OCI-LY7 (cell line): ENCODE results near the gene WDR41. TPM values are rescaled to one million over a fixed set of nuclear protein-coding genes. Genes with fewer than 3 reads are reported as not detected.

Experiments
- BruUV-seq: library from RNA; stranded (reverse); fragments of 400-500 nt; replicated peaks from 2 replicates; lab custom pipeline; 2021; lab: Mats Ljungman, UMichigan
- CTCF ChIA-PET: fragments of 300-600 bp; sonication (Branson Sonifier 250); formaldehyde crosslinking; loops from one replicate; lab custom pipeline; 2022; ENCODE audit warnings: antibody characterized with exemption; ENCODE audit not compliant: unreplicated experiment; lab: Charles Lee
- POLR2A ChIA-PET: fragments of 300-600 bp; sonication (Branson Sonifier 250); formaldehyde crosslinking; loops from one replicate; lab custom pipeline; 2022; ENCODE audit warnings: antibody characterized with exemption; lab: Charles Lee
- DNase-seq: peaks from one replicate; pipeline ENCODE4 v3.0.0-alpha.2; 2015; ENCODE audit warnings: low spot score
- H2AFZ ChIP-seq: fragments of 200-600 bp; sonication (generic), shearing (Covaris generic); 2 replicates; pipeline ENCODE4 v1.6.1; 2014; ENCODE audit warnings: mild to moderate bottlenecking, antibody characterized with exemption, low read length, moderate library complexity
- H3K27ac ChIP-seq: fragments of 200-600 bp; sonication (generic); 2 replicates; pipeline ENCODE4 v1.5.1; 2014; ENCODE audit warnings: mixed run types, low read depth, mild to moderate bottlenecking, moderate library complexity, low read length, inconsistent platforms; ENCODE audit not compliant: poor library complexity, severe bottlenecking
- H3K36me3 ChIP-seq: fragments of 200-600 bp; sonication (generic); 2 replicates; pipeline ENCODE4 v1.6.1; 2014; ENCODE audit warnings: mild to moderate bottlenecking, antibody characterized with exemption, low read length, moderate library complexity, mixed read lengths; ENCODE audit not compliant: insufficient read depth
- H3K4me1 ChIP-seq: fragments of 200-600 bp; sonication (generic); 2 replicates; pipeline ENCODE4 v1.5.1; 2014; ENCODE audit warnings: mild to moderate bottlenecking, low read length; ENCODE audit not compliant: insufficient read depth, poor library complexity, severe bottlenecking
- H3K4me2 ChIP-seq: fragments of 200-600 bp; sonication (generic); 2 replicates; pipeline ENCODE4 v1.6.1; 2014; ENCODE audit warnings: mild to moderate bottlenecking, low read length
- H3K4me3 ChIP-seq: fragments of 200-600 bp; sonication (generic); 2 replicates; pipeline ENCODE4 v1.5.1; 2014; ENCODE audit warnings: mild to moderate bottlenecking, low read depth, low read length; ENCODE audit not compliant: poor library complexity, severe bottlenecking
- H3K79me2 ChIP-seq: fragments of 200-600 bp; sonication (generic); 2 replicates; pipeline ENCODE4 v1.6.1; 2016; ENCODE audit warnings: low read depth, mild to moderate bottlenecking, low read length, moderate library complexity, mixed read lengths; ENCODE audit not compliant: insufficient read depth
- H3K9me2 ChIP-seq: fragments of 200-600 bp; sonication (generic); 2 replicates; pipeline ENCODE4 v1.6.1; 2016; ENCODE audit warnings: mild to moderate bottlenecking, low read length, mixed read lengths; ENCODE audit not compliant: insufficient read depth
- H3K9me3 ChIP-seq: fragments of 200-600 bp; sonication (generic); 2 replicates; pipeline ENCODE4 v1.6.1; 2014; ENCODE audit warnings: mild to moderate bottlenecking, mixed run types, low read length, mixed read lengths
- H4K20me1 ChIP-seq: fragments of 200-600 bp; sonication (generic); 2 replicates; pipeline ENCODE4 v1.6.1; 2014; ENCODE audit warnings: mild to moderate bottlenecking, antibody characterized with exemption, low read length, moderate library complexity, mixed read lengths; ENCODE audit not compliant: insufficient read depth
- CTCF ChIP-seq: fragments of 200-600 bp; sonication (generic); conservative IDR thresholded peaks from 2 replicates; pipeline ENCODE4 v1.5.1; 2014; ENCODE audit warnings: mild to moderate bottlenecking, antibody characterized with exemption, low read length, moderate library complexity, mixed read lengths
- EZH2phosphoT487 ChIP-seq: fragments of 200-600 bp; sonication (generic); IDR thresholded peaks from 2 replicates; pipeline ENCODE4 v1.6.1; 2018; ENCODE audit warnings: low read depth, borderline replicate concordance, mild to moderate bottlenecking, mixed run types, antibody characterized with exemption, low read length, moderate library complexity, mixed read lengths
- intact Hi-C: fragments of 100-400 bp; cut with micrococcal nuclease; formaldehyde crosslinking; loops from one replicate; pipeline ENCODE4 v1.10.0; 2022; ENCODE audit not compliant: unreplicated experiment
- total RNA-seq, 2 experiments: library from RNA; depleted of rRNA in 1 of 2; stranded (reverse); fragments of >200 nt in 1 of 2; shearing (Covaris generic) in 1 of 2; gene quantifications; 2 replicates each; pipeline ENCODE4 v1.2.3, GENCODE V29; 2014 to 2022

Gene WDR41
- total RNA-seq, 2 experiments from 2014 or later: 75.1 to 80.2 TPM

GRCh38 chr5:77452351-77452750 is 39.8 kb downstream of the WDR41 start:
- Histone ChIP-seq H3K4me2 (no peak overlapping the region), H2AFZ (no peak overlapping the region), H3K27ac (no peak overlapping the region), H3K36me3 (peaks cover 53% of the 10 kb centered on the region), H3K9me2 (no peaks in the 10 kb centered on the region), H3K4me3 (no peak overlapping the region), H3K79me2 (no peaks in the 10 kb centered on the region), H4K20me1 (no peaks in the 10 kb centered on the region), H3K4me1 (no peaks in the 10 kb centered on the region), H3K9me3 (no peaks in the 10 kb centered on the region)
- ChIA-PET CTCF (no interaction called here), POLR2A (interaction anchor here (0.5 kb wide), 1 partner anchor 37 kb away, joined by 4 read pairs; no protein-coding TSS in a partner anchor)
- intact Hi-C loops: no loop called here
- no peak for DNase-seq
- no TSS peak for BruUV-seq
- TF ChIP-seq EZH2phosphoT487 (no peak), CTCF (no peak)

GRCh38 chr5:77449981-77450380 is 42.1 kb downstream of the WDR41 start:
- H4K20me1 ChIP-seq: no peaks in the 10 kb centered on the region
- no peaks in the 10 kb centered on the region for H3K79me2 ChIP-seq
- no peaks in the 10 kb centered on the region for H3K9me3 ChIP-seq
- TF ChIP-seq EZH2phosphoT487 (no peak), CTCF (no peak)
- H3K4me1 ChIP-seq: no peaks in the 10 kb centered on the region
- BruUV-seq: no TSS peak
- H3K4me2 ChIP-seq: no peak overlapping the region
- H2AFZ ChIP-seq: no peak overlapping the region
- intact Hi-C loops: no loop called here
- peaks cover 60% of the 10 kb centered on the region for H3K36me3 ChIP-seq
- no peak for DNase-seq
- no peak overlapping the region for H3K27ac ChIP-seq
- no peak overlapping the region for H3K4me3 ChIP-seq
- POLR2A ChIA-PET: interaction anchor here (1.2 kb wide), 1 partner anchor 42 kb away, joined by 4 read pairs; the partner anchor contains the start of gene WDR41
- H3K9me2 ChIP-seq: no peaks in the 10 kb centered on the region
- CTCF ChIA-PET: no interaction called here

GRCh38 chr5:77449277-77449676 is 42.8 kb downstream of the WDR41 start:
- no peak overlapping the region for H3K27ac ChIP-seq
- H3K36me3 ChIP-seq: peaks cover 63% of the 10 kb centered on the region
- intact Hi-C loops: no loop called here
- CTCF ChIA-PET: no interaction called here
- no peak overlapping the region for H2AFZ ChIP-seq
- TF ChIP-seq CTCF (no peak), EZH2phosphoT487 (no peak)
- H3K9me2 ChIP-seq: no peaks in the 10 kb centered on the region
- no peaks in the 10 kb centered on the region for H3K9me3 ChIP-seq
- no TSS peak for BruUV-seq
- no peaks in the 10 kb centered on the region for H3K79me2 ChIP-seq
- POLR2A ChIA-PET: interaction anchor here (1.2 kb wide), 1 partner anchor 42 kb away, joined by 4 read pairs; the partner anchor contains the start of gene WDR41
- no peak overlapping the region for H3K4me2 ChIP-seq
- no peak overlapping the region for H3K4me3 ChIP-seq
- no peaks in the 10 kb centered on the region for H3K4me1 ChIP-seq
- no peaks in the 10 kb centered on the region for H4K20me1 ChIP-seq
- DNase-seq: peak; percentile 15
